SIG-M5 treated with dmso at 0.1 percent for 504 hours (cell line): ENCODE results near the gene DGUOK.
"Not testable (repeated sequence)": the region's sequence is repeated elsewhere in the genome, so short reads cannot be mapped to it uniquely, and the experiment has no call there.

Experiments
- DNase-seq: peaks from one replicate; lab custom pipeline; 2025; ENCODE audit not compliant: unreplicated experiment; lab: John Stamatoyannopoulos, UW

Gene DGUOK

DNA sequence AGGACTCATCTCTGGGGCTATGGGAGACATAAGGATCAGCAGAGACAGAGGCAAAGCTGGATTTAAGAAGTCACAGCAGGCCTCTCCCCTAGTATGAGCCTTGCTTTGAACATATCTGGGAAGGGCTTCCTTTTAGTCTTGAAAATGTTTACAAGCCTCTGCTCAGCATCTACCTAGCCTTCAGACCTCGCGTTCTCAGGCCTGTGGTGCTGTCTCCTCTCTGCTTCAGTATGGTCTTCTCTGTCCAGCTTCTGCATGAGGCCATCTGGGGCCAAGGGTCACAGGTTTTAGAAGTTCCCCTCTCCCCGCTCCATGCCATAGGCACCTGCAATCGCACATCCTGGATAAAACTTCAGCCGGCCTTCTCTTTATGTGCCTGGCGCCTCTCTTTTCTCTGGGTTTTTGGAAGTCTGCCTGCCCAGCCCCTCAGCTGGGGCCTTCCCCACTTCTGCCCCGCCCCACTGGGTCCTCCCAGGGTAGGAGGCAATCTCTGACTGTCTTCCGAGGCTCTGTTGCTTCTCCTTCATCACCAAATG is 26.8 kb upstream of the DGUOK start:
- DNase-seq, result no peak

DNA sequence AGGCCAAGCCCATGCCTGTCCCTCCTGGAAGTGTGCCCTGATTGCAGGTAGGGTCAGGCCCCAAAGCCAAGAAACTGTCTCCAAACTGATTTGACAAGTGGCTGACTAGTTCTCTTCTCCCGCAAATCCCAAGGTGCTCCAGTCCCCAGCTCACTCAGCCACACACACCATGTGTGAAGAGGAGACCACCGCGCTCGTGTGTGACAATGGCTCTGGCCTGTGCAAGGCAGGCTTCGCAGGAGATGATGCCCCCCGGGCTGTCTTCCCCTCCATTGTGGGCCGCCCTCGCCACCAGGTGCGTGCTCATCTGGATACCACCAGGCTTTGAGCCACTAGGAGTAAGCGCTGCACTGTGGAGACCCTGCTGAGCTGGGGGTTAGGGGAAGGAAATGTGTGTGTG is 25.5 kb upstream of the DGUOK start:
- DNase-seq, result no peak

- no peak for DNase-seq
Measured at GRCh38 chr2:73902284-73902683, 24.4 kb upstream of the DGUOK start.

DNA sequence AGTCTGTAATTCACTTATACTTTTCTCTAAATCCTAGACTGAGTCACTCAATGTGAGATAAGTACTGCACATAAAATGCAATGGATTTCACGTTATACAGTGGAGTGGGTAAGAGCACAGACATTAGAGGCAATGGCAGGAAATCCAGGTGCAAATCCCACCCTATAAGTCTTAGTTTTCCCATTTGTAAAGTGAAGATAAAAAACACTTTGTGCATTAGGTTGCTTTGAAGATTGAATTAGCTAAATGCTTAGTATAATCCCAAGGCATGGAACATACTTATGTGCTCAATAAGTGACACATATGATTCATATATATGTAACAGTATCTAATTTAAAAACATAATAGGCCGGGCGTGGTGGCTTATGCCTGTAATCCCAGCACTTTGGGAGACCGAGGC is 23.4 kb upstream of the DGUOK start:
- DNase-seq, result no peak

GRCh38 chr2:73903949-73904613 is 22.6 kb upstream of the DGUOK start:
- DNase-seq, result not testable (repeated sequence)

DNA sequence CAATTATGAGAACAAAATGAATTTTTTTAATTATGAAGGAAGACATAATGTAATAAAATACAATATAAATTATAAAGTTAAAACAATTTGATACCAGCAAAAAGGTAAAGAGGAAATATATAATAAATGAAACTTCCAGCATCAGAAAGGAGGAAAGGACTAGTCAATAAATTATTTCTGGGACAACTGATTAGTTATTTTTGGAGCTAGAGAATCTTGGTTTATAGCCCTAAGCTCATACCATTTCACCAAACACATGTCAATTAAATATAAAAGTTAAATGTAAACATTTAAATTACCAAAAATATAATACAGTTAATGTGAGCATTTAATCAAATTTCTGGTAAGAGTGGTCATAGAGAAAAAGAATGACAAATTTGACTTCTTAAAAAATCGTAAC is 21.7 kb upstream of the DGUOK start:
- no peak for DNase-seq

- no peak for DNase-seq
Measured at GRCh38 chr2:73906847-73907505, 19.7 kb upstream of the DGUOK start.

- peak; percentile 66 for DNase-seq
Measured at GRCh38 chr2:73907840-73908452, 18.7 kb upstream of the DGUOK start.

- no peak for DNase-seq
Measured at GRCh38 chr2:73908689-73909652, 17.7 kb upstream of the DGUOK start.

DNA sequence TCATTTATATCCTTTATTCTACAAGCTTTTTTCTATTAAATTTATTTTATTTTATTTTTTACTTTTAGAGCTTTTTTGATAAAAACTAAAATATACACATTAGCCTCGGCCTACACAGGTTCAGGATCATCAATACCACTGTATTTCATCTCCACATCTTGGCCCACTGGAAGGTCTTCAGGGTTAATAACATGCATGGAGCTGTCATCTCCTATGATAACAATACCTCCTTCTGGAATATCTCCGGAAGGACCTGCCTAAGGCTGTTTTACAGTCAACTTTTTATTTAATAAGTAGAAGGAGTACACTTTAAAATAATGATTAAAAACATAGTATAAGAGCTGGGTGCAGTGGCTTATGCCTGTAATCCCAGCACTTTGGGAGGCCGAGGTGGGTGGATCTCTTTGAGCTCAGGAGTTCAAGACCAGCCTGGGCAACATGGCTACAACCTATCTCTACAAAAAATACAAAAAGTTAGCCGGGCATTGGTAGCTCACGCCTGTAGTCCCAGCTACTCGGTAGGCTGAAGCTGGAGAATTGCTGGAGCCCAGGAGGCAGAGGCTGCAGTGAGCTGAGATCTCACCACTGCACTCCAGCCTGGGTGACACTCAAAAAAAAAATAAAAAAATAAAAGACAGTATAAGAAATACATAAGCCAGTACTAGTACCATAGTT is 15.7 kb upstream of the DGUOK start:
- DNase-seq, result no peak

DNA sequence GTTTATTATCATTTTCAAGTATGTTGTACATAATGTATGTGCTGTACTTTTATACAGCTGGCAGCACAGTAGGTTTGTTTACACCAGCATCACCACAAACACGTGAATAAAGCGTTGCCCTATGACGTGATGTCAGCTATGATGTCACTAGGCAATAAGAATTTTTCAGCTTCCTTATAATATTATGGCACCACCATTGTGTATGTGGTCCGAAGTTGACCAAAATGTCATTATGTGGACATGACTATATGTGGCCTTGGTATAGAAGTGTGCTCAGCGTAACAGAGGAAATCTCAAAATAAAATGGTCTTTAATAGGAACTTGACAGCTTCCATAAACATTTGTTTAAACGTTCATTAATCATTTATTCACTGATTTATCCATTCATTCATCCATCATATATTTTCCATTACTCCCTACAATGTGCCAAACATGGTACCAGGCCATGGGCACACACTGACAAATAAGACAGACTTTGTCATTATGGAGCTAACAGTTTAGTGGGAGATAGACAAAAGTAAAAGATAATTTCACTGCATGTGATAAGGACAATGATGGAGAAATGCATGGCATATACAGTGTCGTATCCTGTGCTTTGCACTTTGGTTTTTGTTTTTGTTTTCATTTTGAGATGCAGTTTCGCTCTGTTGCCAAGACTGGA is 15.0 kb upstream of the DGUOK start:
- DNase-seq, result no peak

GRCh38 chr2:73913414-73914054 is 13.1 kb upstream of the DGUOK start:
- DNase-seq, result no peak

DNA sequence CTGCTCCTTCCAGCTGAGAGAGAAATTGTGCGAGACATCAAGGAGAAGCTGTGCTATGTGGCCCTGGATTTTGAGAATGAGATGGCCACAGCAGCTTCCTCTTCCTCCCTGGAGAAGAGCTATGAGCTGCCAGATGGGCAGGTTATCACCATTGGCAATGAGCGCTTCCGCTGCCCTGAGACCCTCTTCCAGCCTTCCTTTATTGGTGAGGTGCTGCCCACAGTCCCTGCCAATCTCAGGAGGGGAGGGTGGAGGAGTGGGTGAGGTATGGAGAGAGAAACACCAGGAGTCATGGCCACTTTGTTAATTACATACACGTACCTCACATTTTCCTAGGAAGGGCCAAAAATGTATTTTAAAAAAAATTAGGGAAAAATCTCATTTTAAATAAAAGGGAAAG is 12.0 kb upstream of the DGUOK start:
- no peak for DNase-seq

- DNase-seq, result no peak
Measured at GRCh38 chr2:73915437-73915993, 11.2 kb upstream of the DGUOK start.

DNA sequence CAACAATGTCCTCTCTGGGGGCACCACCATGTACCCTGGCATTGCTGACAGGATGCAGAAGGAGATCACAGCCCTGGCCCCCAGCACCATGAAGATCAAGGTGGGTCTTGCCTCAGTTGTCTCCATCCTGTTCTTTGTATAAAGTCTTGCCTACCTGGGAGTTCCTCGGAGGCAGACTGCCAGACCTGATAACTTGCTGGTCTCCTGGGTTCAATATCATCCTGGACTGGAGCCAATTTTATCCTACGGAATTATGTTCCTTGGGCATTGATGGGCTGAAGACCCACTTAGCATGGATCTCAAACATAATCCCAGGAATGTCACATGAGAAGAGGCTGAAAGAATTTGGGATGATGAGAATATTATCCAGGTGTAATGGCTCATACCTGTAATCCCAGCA is 10.0 kb upstream of the DGUOK start:
- no peak for DNase-seq

GRCh38 chr2:73917296-73917695 is 9.4 kb upstream of the DGUOK start:
- no peak for DNase-seq

DNA sequence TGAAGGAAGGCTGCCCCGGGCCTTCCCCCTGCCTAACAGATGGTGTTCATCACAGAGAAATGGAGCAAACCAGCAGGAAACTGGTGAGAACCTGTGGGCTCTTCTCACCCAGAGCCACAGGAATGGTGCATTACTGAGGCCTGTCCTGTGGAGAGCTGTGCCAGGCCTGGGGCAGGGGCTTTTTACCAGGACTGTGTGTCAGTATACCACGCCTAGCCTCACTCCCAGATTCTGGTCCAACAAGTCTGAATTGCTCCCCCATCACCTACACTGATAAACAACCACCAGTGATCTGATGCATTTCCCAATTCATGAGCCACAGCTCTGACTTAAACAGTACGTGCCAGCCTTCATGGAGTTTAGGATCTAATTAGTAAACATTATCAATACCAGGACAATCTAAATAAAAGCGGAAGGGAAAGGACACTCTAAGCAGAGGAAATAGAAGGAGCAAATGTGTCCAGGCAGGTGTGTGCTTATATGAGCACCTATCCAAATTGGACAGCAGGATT is 8.9 kb upstream of the DGUOK start:
- DNase-seq, result no peak

DNA sequence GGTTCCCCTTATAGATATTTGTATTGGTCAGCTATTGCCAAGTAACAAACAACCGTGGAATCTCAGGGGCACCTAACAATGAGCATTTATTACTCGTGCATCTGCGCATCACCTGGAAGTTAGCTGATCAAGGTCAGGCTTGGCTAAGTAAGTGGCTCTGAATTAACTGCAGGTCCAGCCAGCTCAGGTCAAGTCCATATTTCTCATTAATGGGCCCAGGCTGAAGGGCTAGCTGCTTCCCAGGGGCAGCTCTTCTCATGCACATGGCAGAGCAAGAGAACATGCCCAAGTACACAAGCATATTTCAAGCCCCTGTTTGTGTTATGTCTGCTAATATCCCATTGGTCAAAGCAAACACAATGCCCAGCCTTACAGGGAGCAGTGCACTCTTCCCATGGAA is 7.8 kb upstream of the DGUOK start:
- no peak for DNase-seq

- no peak for DNase-seq
Measured at GRCh38 chr2:73919596-73920228, 7.0 kb upstream of the DGUOK start.
